Neural progenitor cell (in vitro differentiated cells): ENCODE results near the gene FBXO34. TPM values are rescaled to one million over a fixed set of nuclear protein-coding genes. Genes with fewer than 3 reads are reported as not detected.

Experiments used
- DNase-seq: peaks from one replicate; pipeline ENCODE4 v3.0.0-alpha.2; 2016; ENCODE audit warnings: low spot score
- H2AFZ ChIP-seq: fragments of 200-600 bp; sonication (generic); replicated peaks from 2 replicates; pipeline ENCODE4 v1.6.1; 2016; ENCODE audit warnings: antibody characterized with exemption
- H3F3A ChIP-seq: fragments of 200-600 bp; sonication (generic); 2 replicates; pipeline ENCODE4 v1.6.1; 2016; ENCODE audit warnings: antibody characterized with exemption, low read depth
- H3K27ac ChIP-seq: fragments of 200-600 bp; sonication (generic); 2 replicates; pipeline ENCODE4 v1.5.1; 2016; ENCODE audit warnings: mild to moderate bottlenecking
- H3K27me3 ChIP-seq: fragments of 200-600 bp; sonication (generic); 2 replicates; pipeline ENCODE4 v1.6.1; 2016; ENCODE audit warnings: mild to moderate bottlenecking, moderate library complexity
- H3K36me3 ChIP-seq: fragments of 200-600 bp; sonication (generic); 2 replicates; pipeline ENCODE4 v1.5.1; 2016
- H3K4me1 ChIP-seq: fragments of 200-600 bp; sonication (generic); 2 replicates; pipeline ENCODE4 v1.6.1; 2016; ENCODE audit warnings: mixed run types
- H3K4me2 ChIP-seq: fragments of 200-600 bp; sonication (generic); 2 replicates; pipeline ENCODE4 v1.6.1; 2016
- H3K4me3 ChIP-seq: fragments of 200-600 bp; sonication (generic); 2 replicates; pipeline ENCODE4 v1.5.1; 2016
- H3K79me2 ChIP-seq: fragments of 200-600 bp; sonication (generic); 2 replicates; pipeline ENCODE4 v1.6.1; 2016; ENCODE audit warnings: low read depth
- H3K9ac ChIP-seq: fragments of 200-600 bp; sonication (generic); 2 replicates; pipeline ENCODE4 v1.6.1; 2016
- H3K9me3 ChIP-seq: fragments of 200-600 bp; sonication (generic); 2 replicates; pipeline ENCODE4 v1.5.1; 2016; ENCODE audit warnings: low read depth
- H4K20me1 ChIP-seq: fragments of 200-600 bp; sonication (generic); 2 replicates; pipeline ENCODE4 v1.6.1; 2016; ENCODE audit warnings: low read depth
- H3K27ac Mint-ChIP-seq: 3 replicates; pipeline ENCODE4 v1.8.0; 2021; ENCODE audit warnings: mixed read lengths
- H3K27me3 Mint-ChIP-seq: 2 replicates; pipeline ENCODE4 v1.8.0; 2022; ENCODE audit warnings: low read depth, mild to moderate bottlenecking, inconsistent platforms, moderate library complexity, mixed read lengths; ENCODE audit not compliant: insufficient read depth
- H3K36me3 Mint-ChIP-seq: 3 replicates; pipeline ENCODE4 v1.8.0; 2021; ENCODE audit warnings: mixed read lengths
- H3K4me1 Mint-ChIP-seq: 3 replicates; pipeline ENCODE4 v1.8.0; 2021; ENCODE audit warnings: mixed read lengths
- H3K4me3 Mint-ChIP-seq: 3 replicates; pipeline ENCODE4 v1.8.0; 2021; ENCODE audit warnings: mild to moderate bottlenecking, moderate library complexity, mixed read lengths
- H3K9me3 Mint-ChIP-seq: 3 replicates; pipeline ENCODE4 v1.8.0; 2020; ENCODE audit warnings: mixed read lengths
- CTCF ChIP-seq: fragments of 200-600 bp; sonication (generic); IDR thresholded peaks from 2 replicates; pipeline ENCODE4 v1.5.1; 2017; ENCODE audit warnings: antibody characterized with exemption, mild to moderate bottlenecking
- EZH2 ChIP-seq: fragments of 200-600 bp; sonication (generic); IDR thresholded peaks from 2 replicates; pipeline ENCODE4 v1.6.1; 2017; ENCODE audit warnings: antibody characterized with exemption, mild to moderate bottlenecking, moderate library complexity
- EZH2phosphoT487 ChIP-seq: fragments of 200-600 bp; sonication (generic); IDR thresholded peaks from 2 replicates; pipeline ENCODE4 v1.6.1; 2017; ENCODE audit warnings: antibody characterized with exemption
- total RNA-seq: library from RNA; depleted of rRNA; stranded (reverse); fragments of >200 nt; gene quantifications from 2 replicates; pipeline ENCODE4 v1.2.3, GENCODE V29; 2015; ENCODE audit warnings: low replicate concordance

The FBXO34 gene
- total RNA-seq, 1 donor from 2014 or later = 23.2 TPM

DNA sequence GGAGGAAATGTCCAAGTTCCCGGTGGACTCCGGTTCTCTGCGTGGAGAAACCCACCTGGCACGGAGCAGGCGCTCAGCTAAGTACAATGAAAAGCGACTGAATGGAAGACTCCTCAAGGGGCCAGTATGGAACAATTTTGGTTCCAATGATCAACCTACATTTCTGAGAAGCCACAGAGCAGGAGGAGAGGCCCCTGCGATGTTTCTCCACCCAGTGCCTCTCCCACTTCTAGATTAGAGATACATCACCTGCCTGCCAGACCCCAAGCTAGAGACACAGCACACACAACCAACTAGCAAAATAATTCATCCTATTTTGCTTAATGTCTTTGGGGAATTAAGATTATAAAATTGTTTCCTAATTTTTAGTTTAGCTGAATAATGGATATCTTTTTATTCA lies 101.6 kb downstream of the FBXO34 start:
- Histone ChIP-seq H3K27me3 (no peaks in the 10 kb centered on the region), H3K36me3 (peaks cover 15% of the 10 kb centered on the region)

DNA sequence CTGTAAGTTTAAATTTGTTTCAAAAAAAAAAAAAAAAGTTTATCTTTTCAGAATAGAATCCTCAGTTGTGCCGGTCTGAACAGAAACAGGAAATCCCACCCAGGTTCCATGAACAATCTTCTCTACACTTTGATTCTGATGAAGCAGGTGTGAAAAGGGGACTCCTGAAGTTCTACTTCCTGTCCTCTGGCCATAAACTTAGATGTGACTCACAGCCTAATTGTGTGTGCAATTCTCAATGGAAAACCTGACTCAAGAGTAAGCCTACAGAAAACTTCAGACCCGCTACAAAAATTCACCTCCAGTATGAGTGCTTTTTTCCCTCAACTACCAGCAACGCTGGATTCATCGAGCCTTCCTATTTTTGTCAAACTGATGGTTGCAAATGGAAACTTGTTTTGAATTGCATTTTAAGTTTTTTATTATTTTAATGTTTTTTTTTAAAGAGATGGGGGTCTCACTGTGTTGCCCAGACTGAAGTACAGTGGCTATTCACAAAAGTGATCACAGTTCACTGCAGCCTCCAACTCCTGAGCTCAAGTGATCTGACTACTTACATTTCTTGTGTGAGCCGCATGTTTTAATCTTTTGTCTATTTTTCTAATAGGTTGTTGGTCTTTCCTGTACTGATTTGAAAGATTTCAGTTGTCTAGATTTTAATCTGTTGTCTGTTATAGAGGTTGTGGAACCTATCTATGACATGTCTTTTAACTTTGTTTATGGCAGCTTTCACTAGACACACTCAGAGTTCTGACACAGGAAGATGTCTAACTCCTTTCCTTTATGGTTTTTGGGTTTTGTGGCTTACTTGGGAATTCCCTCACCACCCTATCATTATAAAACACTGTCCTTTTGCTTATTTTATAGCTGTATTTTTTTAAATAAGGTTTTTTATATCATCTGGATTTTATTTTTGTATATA lies 102.8 kb downstream of the FBXO34 start:
- Histone ChIP-seq H2AFZ (no peak overlapping the region), H3K9me3 (no peaks in the 10 kb centered on the region), H3K27me3 (no peaks in the 10 kb centered on the region), H3K4me1 (no peaks in the 10 kb centered on the region), H3K79me2 (no peaks in the 10 kb centered on the region), H3K4me2 (no peak overlapping the region), H3K4me3 (no peak overlapping the region), H3K9ac (no peak overlapping the region), H3F3A (no peaks in the 10 kb centered on the region), H3K36me3 (peaks cover 15% of the 10 kb centered on the region), H4K20me1 (no peaks in the 10 kb centered on the region), H3K27ac (no peak overlapping the region)
- Mint-ChIP-seq H3K4me1 (no peaks in the 10 kb centered on the region), H3K27ac (no peak overlapping the region), H3K4me3 (no peak overlapping the region), H3K36me3 (peaks cover 14% of the 10 kb centered on the region), H3K9me3 (no peaks in the 10 kb centered on the region), H3K27me3 (no peaks in the 10 kb centered on the region)
- no peak for TF ChIP-seq CTCF
- TF ChIP-seq EZH2phosphoT487 = no peak
- TF ChIP-seq EZH2 = no peak
- DNase-seq = no peak

More for the DNA sequence above, 101.6 kb downstream of the FBXO34 start:
- H3K36me3 Mint-ChIP-seq = peaks cover 14% of the 10 kb centered on the region
- H3K4me1 Mint-ChIP-seq = no peaks in the 10 kb centered on the region
- H3K27ac ChIP-seq = no peak overlapping the region
- H3K9me3 ChIP-seq = no peaks in the 10 kb centered on the region
- TF ChIP-seq EZH2phosphoT487 (no peak), CTCF (no peak), EZH2 (no peak)
- H3K9ac ChIP-seq = no peak overlapping the region
- H3K4me3 Mint-ChIP-seq = no peak overlapping the region
- H3K4me1 ChIP-seq = no peaks in the 10 kb centered on the region
- no peak overlapping the region for H2AFZ ChIP-seq
- H3F3A ChIP-seq = no peaks in the 10 kb centered on the region
- no peaks in the 10 kb centered on the region for H3K9me3 Mint-ChIP-seq
- H3K27ac Mint-ChIP-seq = no peak overlapping the region
- no peak overlapping the region for H3K4me3 ChIP-seq
- H3K27me3 Mint-ChIP-seq = peaks cover 2% of the 10 kb centered on the region
- no peaks in the 10 kb centered on the region for H4K20me1 ChIP-seq
- no peak for DNase-seq
- H3K4me2 ChIP-seq = no peak overlapping the region
- no peaks in the 10 kb centered on the region for H3K79me2 ChIP-seq

DNA sequence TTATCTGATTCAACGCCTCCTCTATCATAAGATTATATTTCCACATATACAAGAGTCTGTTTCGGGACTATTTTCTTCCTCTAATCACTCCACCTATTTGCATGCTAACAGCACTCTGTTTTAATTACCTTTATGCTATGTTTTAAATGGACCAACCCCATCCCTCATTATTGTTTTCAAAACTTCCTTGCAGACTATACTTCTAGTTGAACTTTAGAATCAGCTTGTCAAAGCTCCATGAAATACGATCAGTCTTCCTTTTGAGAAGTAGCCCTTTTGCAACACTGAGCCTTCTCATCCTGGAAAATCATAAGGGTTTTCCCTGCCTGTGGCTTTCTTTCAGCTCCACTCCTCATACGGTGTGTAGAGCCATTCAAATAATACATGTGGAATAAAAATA lies 103.5 kb downstream of the FBXO34 start:
- Histone ChIP-seq H3K4me3 (no peak overlapping the region), H3F3A (no peaks in the 10 kb centered on the region), H3K79me2 (no peaks in the 10 kb centered on the region), H3K9me3 (no peaks in the 10 kb centered on the region), H3K4me2 (no peak overlapping the region), H3K4me1 (no peaks in the 10 kb centered on the region), H3K9ac (no peak overlapping the region), H4K20me1 (no peaks in the 10 kb centered on the region), H3K27me3 (no peaks in the 10 kb centered on the region), H2AFZ (no peak overlapping the region), H3K36me3 (peaks cover 11% of the 10 kb centered on the region), H3K27ac (no peak overlapping the region)
- no peak overlapping the region for H3K4me3 Mint-ChIP-seq
- H3K27me3 Mint-ChIP-seq = no peaks in the 10 kb centered on the region
- H3K36me3 Mint-ChIP-seq = peaks cover 13% of the 10 kb centered on the region
- no peak for TF ChIP-seq EZH2phosphoT487
- no peak for TF ChIP-seq CTCF
- no peak for TF ChIP-seq EZH2
- H3K9me3 Mint-ChIP-seq = no peaks in the 10 kb centered on the region
- H3K4me1 Mint-ChIP-seq = no peaks in the 10 kb centered on the region
- DNase-seq = no peak
- H3K27ac Mint-ChIP-seq = no peak overlapping the region
